K562 (cell line): ENCODE measurements around the gene RPTN.

Experiments used
- CHD1 ChIP-seq: fragments of 200-600 bp; sonication (generic); IDR thresholded peaks from one replicate; pipeline ENCODE4 v1.6.1; 2012; ENCODE audit warnings: mild to moderate bottlenecking, moderate library complexity, low read length, inconsistent platforms
- CTCF ChIP-seq, 3 experiments: IDR thresholded peaks in 2 of 3; conservative IDR thresholded peaks in 1 of 3; 2 replicates each; pipeline ENCODE4 v1.5.1; 2011 to 2012; ENCODE audit warnings: low read length in 3 of 3, mild to moderate bottlenecking in 3 of 3, control low read depth in 2 of 3, improper control_type of control experiment in 1 of 3, inconsistent platforms in 1 of 3, low read depth in 1 of 3, mixed read lengths in 1 of 3, moderate library complexity in 1 of 3; ENCODE audit not compliant: insufficient read depth in 2 of 3
- DPF2 ChIP-seq: fragments of 450-650 bp; IDR thresholded peaks from 2 replicates; pipeline ENCODE4 v1.6.1; 2016
- HDGF ChIP-seq: fragments of 450-650 bp; IDR thresholded peaks from 2 replicates; pipeline ENCODE4 v1.6.1; 2016
- HSF4 ChIP-seq: fragments of 250-450 bp; sonication (Bioruptor Pico); IDR thresholded peaks from 2 replicates; pipeline ENCODE4 v2.1.2; 2022; ENCODE audit warnings: mild to moderate bottlenecking, moderate library complexity, borderline replicate concordance
- LARP7 ChIP-seq: fragments of 450-650 bp; IDR thresholded peaks from 2 replicates; pipeline ENCODE4 v1.6.1; 2016
- NR2C2 ChIP-seq, 2 experiments: fragments of 200-800 bp in 1 of 2; sonication (Bioruptor generic) in 1 of 2; sonication (generic) in 1 of 2; formaldehyde crosslinking in 1 of 2; IDR thresholded peaks; 2 replicates each; pipeline versions ENCODE4 v1.6.1 to v1.8.0; 2016 to 2022; ENCODE audit warnings: mild to moderate bottlenecking in 1 of 2, missing compliant biosample characterization in 1 of 2, missing genetic modification characterization in 1 of 2, missing genetic modification reagents in 1 of 2
- POLR2A ChIP-seq: fragments of 450-650 bp; conservative IDR thresholded peaks from 2 replicates; pipeline ENCODE4 v1.6.1; 2016
- POLR2AphosphoS5 ChIP-seq: IDR thresholded peaks from 2 replicates; pipeline ENCODE4 v1.6.1; 2011; ENCODE audit warnings: mild to moderate bottlenecking, low read depth, low read length, moderate library complexity; ENCODE audit not compliant: control insufficient read depth, insufficient read depth
- RAD21 ChIP-seq, 2 experiments: fragments of 250-450 bp in 1 of 2; fragments of 450-650 bp in 1 of 2; sonication (Bioruptor Pico) in 1 of 2; formaldehyde crosslinking in 1 of 2; IDR thresholded peaks in 1 of 2; conservative IDR thresholded peaks in 1 of 2; 2 replicates each; pipeline versions ENCODE4 v1.4.0 to v1.8.0; 2020 to 2022; ENCODE audit warnings: mild to moderate bottlenecking in 2 of 2, moderate library complexity in 1 of 2
- RBBP5 ChIP-seq: fragments of 200-600 bp; sonication (generic); IDR thresholded peaks from 2 replicates; pipeline ENCODE4 v1.6.1; 2012; ENCODE audit warnings: borderline replicate concordance, mild to moderate bottlenecking, low read length, control low read depth, inconsistent platforms; ENCODE audit not compliant: insufficient read depth, poor library complexity, severe bottlenecking
- SAFB2 ChIP-seq: fragments of 200-400 bp; formaldehyde crosslinking; IDR thresholded peaks from 2 replicates; pipeline ENCODE4 v1.6.1; 2018; ENCODE audit warnings: borderline replicate concordance, low read length, low read depth, moderate library complexity; ENCODE audit not compliant: severe bottlenecking
- TCFL5 ChIP-seq: fragments of 250-450 bp; sonication (Bioruptor Pico); conservative IDR thresholded peaks from 2 replicates; pipeline ENCODE4 v1.6.1; 2021; ENCODE audit warnings: mild to moderate bottlenecking, moderate library complexity, matching md5 sums
- TGIF2 ChIP-seq: sonication (generic); formaldehyde crosslinking; IDR thresholded peaks from 2 replicates; pipeline ENCODE4 v1.8.1; 2022; ENCODE audit warnings: mild to moderate bottlenecking, missing genetic modification reagents, moderate library complexity

GRCh38 chr1:152168535-152168868, 9.5 kb upstream of the RPTN start:
- TF ChIP-seq CTCF (IDR thresholded peaks at IDR 0.05 in 2 of 3, conservative IDR thresholded peaks at IDR 0.05 in 1 of 3; ENCODE audit: insufficient read depth in 2 of 3, low read depth in 1 of 3, low read length in 3 of 3) (no peak), POLR2AphosphoS5 (no peak), SAFB2 (no peak), HDGF (no peak), RAD21 (CRISPR knock-in tag; conservative IDR thresholded peaks at IDR 0.05 in 1 of 2, IDR thresholded peaks at IDR 0.05 in 1 of 2) (no peak), POLR2A (no peak), NR2C2 (CRISPR knock-in tag; IDR thresholded peaks at IDR 0.05) (no peak), NR2C2 (tag; IDR thresholded peaks at IDR 0.05) (no peak), RBBP5 (no peak), TCFL5 (CRISPR knock-in tag) (no peak), TGIF2 (CRISPR knock-in tag) (no peak), CHD1 (no peak), LARP7 (no peak), DPF2 (no peak), HSF4 (CRISPR knock-in tag) (no peak)
